HG03571 (cell line): ENCODE results near the gene CCDC88C.
"Not testable (repeated sequence)": the region's sequence is repeated elsewhere in the genome, so short reads cannot be mapped to it uniquely, and the experiment has no call there.

Experiments used
- ATAC-seq: cut with Tn5 transposase; IDR thresholded peaks from one replicate; pipeline ENCODE4 v1.9.1; 2021; ENCODE audit not compliant: unreplicated experiment

Gene CCDC88C

DNA sequence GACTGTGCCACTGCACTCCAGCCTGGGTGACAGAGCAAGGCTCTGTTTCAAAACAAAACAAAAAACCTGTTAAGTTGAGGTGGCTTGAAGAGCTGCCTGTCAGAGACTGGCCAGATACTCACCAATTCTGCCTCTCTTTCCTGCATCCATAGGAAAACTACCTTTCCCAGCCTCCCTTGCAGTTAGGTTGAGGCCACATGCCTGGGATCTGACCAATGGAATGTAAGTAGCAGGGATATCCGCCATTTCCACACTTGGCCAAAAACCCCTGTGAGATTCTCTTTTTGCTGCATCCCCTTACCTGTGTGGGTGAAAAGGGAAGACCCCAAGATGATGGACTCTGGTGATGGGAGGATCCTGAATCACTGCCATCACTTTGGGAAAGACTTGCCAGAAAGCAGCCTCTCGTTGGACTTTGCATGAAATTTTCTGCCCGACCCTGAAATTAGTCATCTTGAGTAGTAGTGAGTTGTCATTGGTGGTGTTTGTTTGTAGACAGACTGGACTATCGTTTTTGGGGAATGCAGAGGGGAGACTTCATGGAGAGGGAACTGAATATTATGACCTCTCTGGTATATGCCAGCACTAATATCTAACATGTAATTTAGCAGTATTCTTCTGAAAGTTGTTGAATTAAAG, 187.1 kb downstream of the CCDC88C start:
- ATAC-seq = no peak

DNA sequence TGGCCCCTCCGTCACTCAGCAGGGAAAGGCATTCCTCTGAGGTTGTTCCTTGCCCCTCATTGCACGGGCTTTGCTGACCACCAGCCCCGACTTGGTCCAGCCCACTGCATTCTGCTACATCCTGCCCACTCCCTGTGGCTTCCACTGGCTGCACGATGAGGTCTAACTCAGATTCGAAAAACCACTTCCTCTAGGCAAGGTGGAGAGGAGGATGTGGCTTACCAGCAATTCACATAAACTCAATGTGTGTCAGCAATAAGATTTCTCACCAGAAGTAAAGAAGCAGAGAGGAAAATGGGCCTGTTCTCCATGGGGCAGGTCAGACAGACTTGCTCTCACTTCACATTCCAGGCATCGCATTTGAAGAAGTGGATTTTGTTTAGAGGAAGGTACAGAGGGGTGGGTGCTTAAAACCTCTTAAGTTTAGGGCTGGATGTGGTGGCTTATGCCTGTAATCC, 187.8 kb downstream of the CCDC88C start:
- ATAC-seq = peak; percentile 71

DNA sequence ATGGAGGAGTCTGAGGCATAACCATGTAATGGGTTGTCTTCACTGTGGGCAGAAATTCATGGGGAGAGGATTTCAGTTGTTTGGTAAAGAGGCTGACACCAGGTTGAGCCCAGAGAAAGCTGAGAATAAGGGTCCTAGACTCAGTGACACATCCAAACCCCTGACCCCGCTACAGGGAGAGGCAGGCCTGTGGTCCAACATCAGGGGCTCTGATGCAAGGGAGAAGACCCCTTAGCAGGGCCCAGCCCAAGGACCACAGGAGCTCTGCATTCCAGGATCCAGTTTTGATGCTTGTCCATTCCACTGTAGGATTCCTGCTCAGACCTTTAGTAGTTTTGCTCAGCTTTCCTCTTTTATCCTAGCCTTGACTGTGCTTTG, 188.6 kb downstream of the CCDC88C start:
- ATAC-seq = no peak

DNA sequence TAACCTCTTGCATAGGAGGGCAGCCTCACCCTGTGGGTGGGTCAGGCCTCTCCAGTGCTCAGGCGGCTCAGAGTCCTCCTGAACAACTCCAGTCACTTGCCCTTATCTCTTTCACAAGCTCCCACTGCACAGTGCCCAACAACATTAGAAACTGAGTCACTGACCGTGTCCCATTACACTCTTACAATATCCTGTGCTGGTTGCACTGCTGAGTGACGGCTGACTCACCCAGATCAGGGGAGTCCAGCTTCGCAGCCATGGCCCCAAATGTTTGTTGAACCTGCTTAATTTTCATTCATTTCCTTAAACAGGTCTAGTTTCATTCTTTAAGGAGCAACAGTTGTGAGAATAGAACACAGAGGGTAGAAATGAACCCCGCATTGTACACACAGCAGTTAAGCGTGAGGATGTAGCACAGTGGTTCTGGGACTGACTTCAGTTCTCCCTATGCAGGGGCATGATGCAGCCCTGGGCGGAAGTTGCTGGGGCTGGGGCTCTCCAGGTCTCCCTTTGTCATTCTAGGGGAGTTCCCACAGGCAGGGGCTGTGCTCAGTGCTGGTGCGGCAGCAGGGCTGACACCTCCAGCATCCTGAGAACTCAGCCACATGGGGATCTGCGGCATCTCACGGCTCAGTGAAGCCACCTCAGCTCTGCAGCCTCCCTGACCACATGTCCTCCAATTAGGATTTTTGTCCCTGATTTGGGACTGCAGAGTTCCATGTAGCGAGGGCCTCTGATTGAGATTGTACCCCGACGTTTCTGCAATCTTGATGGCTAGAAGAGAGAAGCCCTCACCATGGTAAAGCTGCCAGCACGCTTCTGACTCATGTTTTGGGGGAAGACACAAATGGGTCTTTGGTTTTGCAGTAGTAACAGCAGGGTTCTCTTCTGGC, 189.3 kb downstream of the CCDC88C start:
- peak; percentile 78 for ATAC-seq

DNA sequence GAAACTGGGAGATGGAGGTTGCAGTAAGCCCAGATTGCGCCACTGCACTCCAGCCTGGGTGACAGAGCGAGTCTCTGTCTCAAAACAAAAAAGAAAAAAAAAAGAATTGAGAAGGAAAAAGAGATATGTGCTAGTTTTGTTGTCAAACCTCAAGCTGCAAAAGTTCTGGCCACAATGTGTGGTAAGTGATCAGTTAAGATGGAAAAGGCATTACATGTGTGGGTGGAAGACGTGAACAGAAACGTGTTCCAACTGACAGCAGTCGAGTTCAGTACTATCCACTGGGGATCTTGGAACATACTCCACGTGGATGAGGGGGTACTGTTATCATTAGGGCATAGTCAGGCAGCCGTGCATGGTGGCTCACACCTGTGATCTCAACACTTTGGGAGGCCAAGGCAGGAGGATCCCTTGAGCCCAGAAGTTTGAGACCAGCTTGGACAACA, 190.4 kb downstream of the CCDC88C start:
- ATAC-seq = no peak

DNA sequence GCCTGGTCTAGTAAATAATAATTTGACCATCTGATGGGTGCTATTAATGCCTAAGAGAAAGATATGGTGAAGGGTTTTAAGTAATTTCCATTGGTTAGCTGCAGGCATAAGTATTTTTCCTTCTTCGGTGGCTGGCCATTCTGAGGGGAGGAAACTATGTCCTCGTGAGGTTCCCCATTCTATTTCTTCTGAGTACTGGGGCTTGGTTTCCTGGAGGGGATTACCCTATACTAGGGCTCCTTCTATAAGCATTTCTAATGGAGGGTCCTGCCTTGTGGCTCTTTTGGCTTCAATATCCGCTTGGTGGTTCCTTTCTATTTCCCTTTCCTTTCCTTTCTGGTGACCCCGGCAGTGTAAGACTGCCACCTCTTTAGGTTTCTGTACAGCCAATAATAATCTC, 191.3 kb downstream of the CCDC88C start:
- not testable (repeated sequence) for ATAC-seq

DNA sequence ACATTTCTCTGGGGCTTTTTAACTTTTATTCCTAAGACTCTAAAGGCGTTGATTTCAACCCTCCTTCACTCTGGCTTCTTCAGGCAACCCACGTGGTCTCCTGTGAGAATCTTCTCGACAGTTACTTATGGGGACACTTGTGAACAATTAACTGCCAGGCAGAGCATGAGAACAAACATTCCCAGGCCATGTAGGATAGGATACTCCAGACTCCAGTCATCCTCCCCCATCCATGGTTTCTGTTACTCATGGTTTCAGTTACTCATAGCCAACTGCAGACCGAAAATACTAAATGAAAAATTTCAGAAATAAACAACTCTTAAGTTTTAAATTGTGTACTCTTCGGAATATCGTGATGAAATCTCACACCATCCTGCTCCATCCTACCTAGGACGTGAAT, 192.6 kb downstream of the CCDC88C start:
- ATAC-seq = no peak

DNA sequence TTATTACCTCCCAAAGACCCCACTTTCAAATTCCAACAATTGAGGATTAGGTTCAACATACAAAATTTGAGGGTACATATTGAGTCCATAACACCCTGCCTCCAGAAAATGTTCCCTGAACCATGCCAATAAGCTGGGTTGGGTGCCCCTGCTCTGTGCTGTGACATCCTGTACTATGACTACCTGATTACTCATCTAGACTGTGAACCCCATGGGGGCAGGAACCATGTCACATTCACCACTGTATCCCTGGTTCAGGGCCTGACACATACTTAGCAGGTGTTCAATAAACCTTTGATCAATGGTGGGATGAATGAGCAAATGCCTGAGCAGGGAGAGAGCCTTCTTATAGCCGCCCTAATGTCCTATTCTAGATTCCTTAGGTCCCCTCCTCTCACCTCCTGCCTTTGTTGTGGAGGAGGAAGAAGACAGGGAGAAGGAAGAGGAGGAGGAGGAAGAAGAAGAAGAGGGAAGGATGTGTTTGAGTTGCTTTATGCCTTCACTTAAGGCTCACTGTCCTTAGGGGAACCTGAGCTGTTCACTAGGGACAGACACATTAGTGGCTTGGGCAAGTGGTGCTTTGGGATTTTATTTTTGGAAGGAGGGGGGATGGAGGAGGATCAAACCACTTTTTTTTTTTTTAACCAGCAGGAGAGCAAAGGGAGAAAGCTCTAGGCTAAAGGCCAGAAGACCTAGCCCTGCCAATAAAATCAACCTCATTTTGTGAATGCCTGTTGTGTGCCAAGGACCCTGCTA, 194.4 kb downstream of the CCDC88C start:
- ATAC-seq = no peak
